Measurements from ENCODE around the gene COLEC12.

Gene COLEC12

DNA sequence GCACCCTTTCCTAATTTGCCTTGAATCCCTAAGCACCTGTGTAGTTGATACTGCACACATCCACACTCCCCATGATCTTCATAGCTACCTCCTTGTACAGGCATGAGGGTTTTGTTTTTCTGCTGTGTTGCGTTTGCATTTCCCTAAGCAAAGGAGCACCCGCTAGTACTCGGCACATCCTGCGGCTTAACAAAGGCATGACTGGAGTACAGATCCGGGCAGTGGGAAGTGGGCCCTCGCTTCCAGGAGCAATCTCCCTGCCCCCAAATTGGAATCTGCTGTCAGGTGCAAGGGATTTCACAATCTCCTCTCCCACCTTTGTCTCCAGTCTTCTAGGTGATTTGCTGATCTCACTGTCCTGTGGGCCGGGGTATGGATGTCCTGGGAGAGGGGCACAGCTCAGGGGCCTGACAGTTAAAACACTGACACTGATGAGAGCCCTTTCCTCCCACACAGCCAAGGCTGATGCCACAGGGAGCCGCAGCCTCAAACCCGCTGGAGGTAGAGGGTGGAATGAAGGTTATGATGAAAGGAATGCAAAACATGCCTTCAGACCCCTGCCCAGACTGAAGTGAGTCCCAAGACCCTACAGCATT, 133.9 kb downstream of the COLEC12 start:
- no peak for TF ChIP-seq CTCF (IDR thresholded peaks at IDR 0.05; ENCODE audit: low read depth, low read length)
- no peak for DNase-seq (ENCODE audit: extremely low read depth, low read depth)

DNA sequence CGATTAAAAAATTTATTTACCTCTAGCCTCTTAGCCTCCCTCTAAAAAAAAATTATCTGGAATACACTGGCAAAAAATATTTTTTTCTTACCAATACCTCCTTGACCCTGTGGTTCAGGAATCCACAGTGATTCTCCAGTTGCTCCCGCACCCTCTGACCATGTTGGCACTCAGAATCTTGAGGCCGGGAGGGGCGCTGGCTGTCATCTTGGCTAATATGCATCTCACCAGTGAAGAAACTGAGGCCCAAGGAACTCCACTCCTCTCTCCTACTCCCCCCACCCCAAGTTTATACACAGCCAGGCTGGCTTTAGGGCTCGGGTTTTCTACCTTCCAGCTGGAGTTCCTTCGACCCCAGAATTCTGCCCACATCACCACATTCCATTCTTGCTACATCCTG, 134.8 kb downstream of the COLEC12 start:
- no peak for TF ChIP-seq CTCF (IDR thresholded peaks at IDR 0.05; ENCODE audit: low read depth, low read length)
- DNase-seq (ENCODE audit: extremely low read depth, low read depth): no peak

DNA sequence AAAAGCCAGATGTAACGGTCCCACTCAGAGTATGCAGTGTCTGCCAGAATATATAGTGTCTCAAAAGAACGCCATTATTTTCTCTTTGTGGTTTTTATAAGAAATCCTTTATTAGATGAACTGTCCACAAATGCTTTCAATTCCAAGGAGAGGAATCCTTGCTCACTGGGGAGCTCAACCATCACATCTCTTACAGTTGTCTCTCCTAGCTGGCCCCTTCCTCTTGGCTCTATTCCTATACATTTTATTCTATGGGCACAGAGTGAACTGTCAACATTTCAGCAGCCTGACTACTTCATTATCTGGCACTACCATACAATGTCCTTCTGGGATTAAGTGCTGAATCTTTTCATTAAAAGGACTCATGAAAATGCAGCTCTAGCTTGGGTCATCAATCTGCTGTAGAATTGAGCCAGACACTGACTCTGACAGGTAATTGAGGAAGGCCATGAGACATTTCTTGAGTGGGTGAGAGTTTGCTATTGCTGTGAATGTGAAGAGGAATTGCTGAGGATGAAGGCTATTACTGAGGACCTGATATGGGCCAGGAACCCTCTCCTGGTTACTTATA, 136.2 kb downstream of the COLEC12 start:
- no peak for TF ChIP-seq CTCF (IDR thresholded peaks at IDR 0.05; ENCODE audit: low read depth, low read length)
- no peak for DNase-seq (ENCODE audit: extremely low read depth, low read depth)

GRCh38 chr18:363301-364085, 137.0 kb downstream of the COLEC12 start:
- DNase-seq (ENCODE audit: extremely low read depth, low read depth): no peak

GRCh38 chr18:362311-363290, 137.9 kb downstream of the COLEC12 start:
- DNase-seq (ENCODE audit: extremely low read depth, low read depth): no peak
- TF ChIP-seq CTCF (IDR thresholded peaks at IDR 0.05; ENCODE audit: low read depth, low read length): no peak

More at GRCh38 chr18:363301-364085, 137.0 kb downstream of the COLEC12 start:
- no peak for TF ChIP-seq CTCF (IDR thresholded peaks at IDR 0.05; ENCODE audit: low read depth, low read length)

DNA sequence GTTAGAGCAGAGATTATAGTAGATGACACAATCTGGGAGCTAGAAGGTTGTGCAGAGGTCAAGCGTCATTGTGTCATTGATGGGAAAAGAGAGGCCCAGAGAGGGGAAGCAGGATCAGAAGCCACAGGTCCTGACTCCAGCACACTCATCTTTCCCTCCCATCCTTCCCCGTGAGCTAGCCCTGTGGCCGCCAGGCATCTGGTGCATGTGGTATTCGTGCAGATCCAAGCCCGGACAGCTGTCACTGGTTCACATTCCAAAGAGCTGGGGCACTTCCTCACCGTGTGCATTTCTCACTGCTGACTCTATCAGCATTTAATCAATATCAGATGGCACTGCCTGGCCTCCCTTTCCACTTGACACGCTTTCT, 138.6 kb downstream of the COLEC12 start:
- DNase-seq (ENCODE audit: extremely low read depth, low read depth): peak; percentile 96

More for the DNA sequence above, 138.6 kb downstream of the COLEC12 start:
- TF ChIP-seq CTCF (IDR thresholded peaks at IDR 0.05; ENCODE audit: low read depth, low read length): no peak
